ENCODE results near the gene PHGDH. TPM values are rescaled to one million over a fixed set of nuclear protein-coding genes. Genes with fewer than 3 reads are reported as not detected.

Gene PHGDH
- total RNA-seq, 1 donor from 2014 or later: 280 TPM

DNA sequence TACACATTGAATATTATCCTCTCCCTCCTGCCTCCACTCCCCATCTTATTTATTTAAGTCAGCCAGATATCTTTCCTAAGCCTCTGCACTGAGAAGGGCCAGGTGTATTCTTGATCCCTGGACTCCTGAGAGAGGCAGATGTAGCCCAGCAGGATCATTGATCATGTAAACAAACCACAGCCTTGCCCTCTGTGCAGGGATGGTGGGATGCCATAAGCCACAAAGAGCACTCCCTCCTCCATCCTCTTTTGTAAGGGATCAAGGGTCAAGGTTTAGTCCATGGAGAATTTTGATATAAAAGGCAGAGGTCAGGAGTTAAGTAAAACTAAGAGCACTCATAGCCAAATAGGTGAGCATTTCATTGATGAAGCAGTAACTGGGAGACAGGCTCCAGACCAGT lies 17.3 kb downstream of the PHGDH start:
- Mint-ChIP-seq H3K27ac (ENCODE audit: unreplicated experiment) (no peak overlapping the region), H3K36me3 (ENCODE audit: unreplicated experiment) (peaks cover 30% of the 10 kb centered on the region), H3K27me3 (ENCODE audit: unreplicated experiment) (peaks cover 3% of the 10 kb centered on the region), H3K9me3 (ENCODE audit: unreplicated experiment) (peaks cover 2% of the 10 kb centered on the region), H3K4me3 (ENCODE audit: unreplicated experiment) (no peak overlapping the region), H3K4me1 (ENCODE audit: low read depth, unreplicated experiment) (peaks cover 2% of the 10 kb centered on the region)
- TF ChIP-seq, protein P1, sequence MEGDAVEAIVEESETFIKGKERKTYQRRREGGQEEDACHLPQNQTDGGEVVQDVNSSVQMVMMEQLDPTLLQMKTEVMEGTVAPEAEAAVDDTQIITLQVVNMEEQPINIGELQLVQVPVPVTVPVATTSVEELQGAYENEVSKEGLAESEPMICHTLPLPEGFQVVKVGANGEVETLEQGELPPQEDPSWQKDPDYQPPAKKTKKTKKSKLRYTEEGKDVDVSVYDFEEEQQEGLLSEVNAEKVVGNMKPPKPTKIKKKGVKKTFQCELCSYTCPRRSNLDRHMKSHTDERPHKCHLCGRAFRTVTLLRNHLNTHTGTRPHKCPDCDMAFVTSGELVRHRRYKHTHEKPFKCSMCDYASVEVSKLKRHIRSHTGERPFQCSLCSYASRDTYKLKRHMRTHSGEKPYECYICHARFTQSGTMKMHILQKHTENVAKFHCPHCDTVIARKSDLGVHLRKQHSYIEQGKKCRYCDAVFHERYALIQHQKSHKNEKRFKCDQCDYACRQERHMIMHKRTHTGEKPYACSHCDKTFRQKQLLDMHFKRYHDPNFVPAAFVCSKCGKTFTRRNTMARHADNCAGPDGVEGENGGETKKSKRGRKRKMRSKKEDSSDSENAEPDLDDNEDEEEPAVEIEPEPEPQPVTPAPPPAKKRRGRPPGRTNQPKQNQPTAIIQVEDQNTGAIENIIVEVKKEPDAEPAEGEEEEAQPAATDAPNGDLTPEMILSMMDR (IDR thresholded peaks at IDR 0.05; ENCODE audit: partially characterized antibody, unreplicated experiment): no peak
- no peak for DNase-seq

DNA sequence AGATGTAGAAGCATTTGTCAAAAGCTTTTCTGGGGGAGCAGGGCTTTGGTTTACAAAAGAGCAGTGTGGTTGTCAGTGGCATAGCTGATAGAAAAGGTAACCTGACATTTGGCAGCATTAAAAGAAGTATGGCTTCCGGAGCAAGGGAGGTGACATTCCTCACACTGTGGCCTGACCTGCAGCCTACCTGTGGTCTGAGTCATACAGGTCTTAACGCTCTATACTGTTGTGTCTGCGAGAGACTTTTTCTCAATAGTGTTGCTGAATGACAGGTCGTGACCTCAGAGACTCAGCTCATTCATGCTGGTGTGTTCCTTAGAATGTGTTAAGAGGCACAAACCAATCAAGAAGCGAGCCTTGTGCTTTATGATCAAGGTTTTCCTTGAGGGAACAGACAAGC lies 19.3 kb downstream of the PHGDH start:
- H3K4me3 Mint-ChIP-seq (ENCODE audit: unreplicated experiment): no peak overlapping the region
- TF ChIP-seq, protein P1 (IDR thresholded peaks at IDR 0.05; ENCODE audit: partially characterized antibody, unreplicated experiment): no peak
- H3K27me3 Mint-ChIP-seq (ENCODE audit: unreplicated experiment): peaks cover 3% of the 10 kb centered on the region
- no peak for DNase-seq
- peaks cover 17% of the 10 kb centered on the region for H3K36me3 Mint-ChIP-seq (ENCODE audit: unreplicated experiment)
- H3K27ac Mint-ChIP-seq (ENCODE audit: unreplicated experiment): no peak overlapping the region
- H3K9me3 Mint-ChIP-seq (ENCODE audit: unreplicated experiment): no peaks in the 10 kb centered on the region
- H3K4me1 Mint-ChIP-seq (ENCODE audit: low read depth, unreplicated experiment): no peaks in the 10 kb centered on the region

DNA sequence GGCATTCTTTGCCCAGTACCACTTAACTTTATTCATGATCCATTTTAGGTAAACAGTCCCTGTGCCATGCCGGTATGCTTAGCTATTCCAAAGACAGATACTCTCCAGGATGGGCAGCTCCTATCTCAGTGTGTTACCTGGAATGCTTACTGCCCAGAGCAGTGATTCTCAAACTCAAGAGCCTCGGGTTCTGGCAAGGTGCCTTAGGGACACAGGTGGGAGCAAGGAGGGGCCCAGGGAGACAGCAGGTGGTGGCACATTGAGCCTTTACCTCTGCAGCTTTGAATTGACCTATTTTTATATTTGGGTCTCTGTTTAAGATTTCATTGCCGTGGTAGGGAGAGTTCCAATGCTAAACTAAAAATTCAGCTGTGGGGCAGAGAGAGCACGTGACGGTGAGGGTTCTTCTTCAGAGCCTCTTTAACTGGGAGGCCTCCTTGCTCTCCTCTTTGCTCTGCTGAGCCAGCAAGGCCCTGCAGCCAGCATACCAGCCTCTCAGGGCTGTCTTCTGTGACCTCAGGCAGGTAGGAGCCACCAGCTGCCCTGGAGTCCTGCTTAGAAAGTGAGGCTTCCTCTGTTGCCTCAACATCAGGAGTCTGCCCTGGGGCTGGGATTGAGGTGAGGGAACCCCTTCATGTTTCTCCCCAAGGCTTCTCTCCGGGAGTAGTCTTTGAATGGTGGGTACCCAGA lies 20.2 kb downstream of the PHGDH start:
- TF ChIP-seq, protein P1 (IDR thresholded peaks at IDR 0.05; ENCODE audit: partially characterized antibody, unreplicated experiment): no peak
- peaks cover 3% of the 10 kb centered on the region for H3K9me3 Mint-ChIP-seq (ENCODE audit: unreplicated experiment)
- H3K36me3 Mint-ChIP-seq (ENCODE audit: unreplicated experiment): peaks cover 15% of the 10 kb centered on the region
- peaks cover 3% of the 10 kb centered on the region for H3K27me3 Mint-ChIP-seq (ENCODE audit: unreplicated experiment)
- peaks cover under 1% of the 10 kb centered on the region for H3K4me1 Mint-ChIP-seq (ENCODE audit: low read depth, unreplicated experiment)
- no peak for DNase-seq
- H3K4me3 Mint-ChIP-seq (ENCODE audit: unreplicated experiment): no peak overlapping the region
- no peak overlapping the region for H3K27ac Mint-ChIP-seq (ENCODE audit: unreplicated experiment)

DNA sequence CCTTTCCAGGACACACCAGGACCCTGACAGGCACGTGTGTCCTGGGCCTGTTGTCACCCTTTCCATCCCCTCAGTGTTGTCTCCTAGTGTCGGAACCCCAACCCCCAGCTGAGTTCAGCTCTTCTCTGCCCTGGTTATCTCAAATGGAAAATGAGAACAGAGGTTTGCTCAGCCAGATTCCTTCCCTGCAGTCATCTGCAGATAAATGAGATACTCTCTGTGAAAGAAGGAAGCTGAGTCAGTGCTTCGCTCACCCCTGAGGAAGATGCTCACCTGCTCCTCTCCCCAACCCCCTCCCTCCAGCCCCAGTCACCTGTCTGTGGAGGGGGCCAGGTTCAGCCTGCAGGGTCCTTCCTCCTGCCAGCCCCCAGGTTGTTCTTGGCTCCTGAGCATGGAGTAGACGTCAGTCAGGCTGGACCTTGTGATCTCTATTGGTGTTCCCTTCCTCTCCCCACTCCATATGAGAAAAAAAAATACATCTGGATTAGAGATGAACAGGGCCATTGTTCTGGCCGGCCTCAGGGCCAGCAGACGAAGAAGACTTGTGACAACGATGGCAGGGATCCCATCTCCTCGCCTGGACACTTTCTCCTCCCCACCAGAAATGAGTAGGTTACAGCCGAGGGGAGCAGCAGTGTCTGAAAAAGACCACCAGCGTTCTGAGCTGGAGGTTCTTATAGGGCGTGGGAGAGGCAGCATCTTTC lies 20.9 kb downstream of the PHGDH start:
- TF ChIP-seq, protein P1 (IDR thresholded peaks at IDR 0.05; ENCODE audit: partially characterized antibody, unreplicated experiment): no peak
- peaks cover 7% of the 10 kb centered on the region for H3K27me3 Mint-ChIP-seq (ENCODE audit: unreplicated experiment)
- no peak for DNase-seq
- no peak overlapping the region for H3K4me3 Mint-ChIP-seq (ENCODE audit: unreplicated experiment)
- peaks cover 3% of the 10 kb centered on the region for H3K9me3 Mint-ChIP-seq (ENCODE audit: unreplicated experiment)
- peaks cover 2% of the 10 kb centered on the region for H3K4me1 Mint-ChIP-seq (ENCODE audit: low read depth, unreplicated experiment)
- peaks cover 8% of the 10 kb centered on the region for H3K36me3 Mint-ChIP-seq (ENCODE audit: unreplicated experiment)
- H3K27ac Mint-ChIP-seq (ENCODE audit: unreplicated experiment): no peak overlapping the region

DNA sequence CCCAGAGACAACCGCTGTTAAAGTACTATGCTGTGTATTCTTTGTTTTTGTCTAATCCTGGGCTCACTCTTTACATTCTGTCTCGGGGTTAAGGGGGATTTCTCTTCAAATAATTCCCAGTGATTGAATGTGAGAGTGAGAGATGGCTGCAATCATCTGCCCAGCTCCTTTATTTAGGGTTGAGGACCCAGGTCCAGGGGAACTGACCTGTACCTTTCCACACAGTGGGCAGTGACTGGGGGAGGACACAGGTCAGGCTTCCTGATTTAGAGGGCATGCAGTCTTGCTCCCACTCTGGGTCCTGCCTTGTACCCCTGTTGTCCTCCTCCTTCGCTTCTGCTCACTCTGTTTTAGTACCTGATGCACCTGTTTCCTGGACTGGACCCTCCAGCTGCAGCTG lies 22.0 kb downstream of the PHGDH start:
- DNase-seq: no peak
- TF ChIP-seq, protein P1 (IDR thresholded peaks at IDR 0.05; ENCODE audit: partially characterized antibody, unreplicated experiment): no peak
- Mint-ChIP-seq H3K9me3 (ENCODE audit: unreplicated experiment) (peaks cover 5% of the 10 kb centered on the region), H3K4me1 (ENCODE audit: low read depth, unreplicated experiment) (peaks cover 4% of the 10 kb centered on the region), H3K4me3 (ENCODE audit: unreplicated experiment) (no peak overlapping the region), H3K36me3 (ENCODE audit: unreplicated experiment) (peaks cover 8% of the 10 kb centered on the region), H3K27ac (ENCODE audit: unreplicated experiment) (no peak overlapping the region), H3K27me3 (ENCODE audit: unreplicated experiment) (peaks cover 8% of the 10 kb centered on the region)

Data from glutamatergic neuron (in vitro differentiated cells).